Caco-2 (cell line): ENCODE data around the gene NPHP4. TPM values are rescaled to one million over a fixed set of nuclear protein-coding genes. Genes with fewer than 3 reads are reported as not detected.

ENCODE experiments used
- BruUV-seq: library from RNA; stranded (reverse); fragments of 400-500 nt; replicated peaks from 2 replicates; lab custom pipeline; 2021; lab: Mats Ljungman, UMichigan
- CTCF ChIA-PET: fragments of 300-600 bp; sonication (Branson Sonifier 250); formaldehyde crosslinking; loops from one replicate; lab custom pipeline; 2022; ENCODE audit warnings: antibody characterized with exemption; lab: Charles Lee
- POLR2A ChIA-PET: fragments of 300-600 bp; sonication (Branson Sonifier 250); formaldehyde crosslinking; loops from one replicate; lab custom pipeline; 2022; ENCODE audit warnings: antibody characterized with exemption; lab: Charles Lee
- DNase-seq, 2 experiments: peaks; one replicate each; pipeline versions ENCODE4 v3.0.0 to v3.0.0-alpha.2; 2020 to 2022
- H3K27me3 ChIP-seq: replicated peaks from 2 replicates; pipeline ENCODE4 v1.6.0; 2011; ENCODE audit warnings: low read length; ENCODE audit not compliant: control insufficient read depth, insufficient read depth
- H3K36me3 ChIP-seq: 2 replicates; pipeline ENCODE4 v1.5.1; 2011; ENCODE audit warnings: low read length; ENCODE audit not compliant: control insufficient read depth, insufficient read depth
- H3K4me1 ChIP-seq: fragments of 250-450 bp; sonication (Bioruptor Pico); 2 replicates; pipeline ENCODE4 v1.5.1; 2020; ENCODE audit warnings: mild to moderate bottlenecking
- H3K4me3 ChIP-seq: 2 replicates; pipeline ENCODE4 v1.5.1; 2011; ENCODE audit warnings: low read depth, mild to moderate bottlenecking, control low read depth, low read length
- H3K9me3 ChIP-seq: fragments of 250-450 bp; sonication (Bioruptor Pico); 2 replicates; pipeline ENCODE4 v1.5.1; 2020; ENCODE audit warnings: mild to moderate bottlenecking, moderate library complexity
- H3K27ac Mint-ChIP-seq: one replicate; pipeline ENCODE4 v1.8.0; 2022; ENCODE audit warnings: mixed read lengths; ENCODE audit not compliant: unreplicated experiment
- H3K27me3 Mint-ChIP-seq: one replicate; pipeline ENCODE4 v1.8.0; 2022; ENCODE audit warnings: mixed read lengths; ENCODE audit not compliant: insufficient read depth, unreplicated experiment
- H3K36me3 Mint-ChIP-seq: one replicate; pipeline ENCODE4 v1.8.0; 2022; ENCODE audit warnings: mild to moderate bottlenecking, mixed read lengths; ENCODE audit not compliant: insufficient read depth, unreplicated experiment
- H3K4me1 Mint-ChIP-seq: one replicate; pipeline ENCODE4 v1.8.0; 2022; ENCODE audit warnings: low read depth, mixed read lengths; ENCODE audit not compliant: unreplicated experiment
- H3K4me3 Mint-ChIP-seq: one replicate; pipeline ENCODE4 v1.8.0; 2022; ENCODE audit warnings: mild to moderate bottlenecking, moderate library complexity, mixed read lengths; ENCODE audit not compliant: unreplicated experiment
- H3K9me3 Mint-ChIP-seq: one replicate; pipeline ENCODE4 v1.8.0; 2022; ENCODE audit warnings: mixed read lengths; ENCODE audit not compliant: unreplicated experiment
- CTCF ChIP-seq, 2 experiments: fragments of 200-600 bp in 1 of 2; IDR thresholded peaks; 1 replicate in 1 of 2; 2 replicates in 1 of 2; pipeline versions ENCODE4 v1.5.1 to v1.8.0; 2011 to 2022; ENCODE audit warnings: antibody characterized with exemption in 1 of 2, control low read depth in 1 of 2, inconsistent platforms in 1 of 2, low read depth in 1 of 2, low read length in 1 of 2, mild to moderate bottlenecking in 1 of 2, moderate library complexity in 1 of 2; ENCODE audit not compliant: insufficient read depth in 1 of 2, severe bottlenecking in 1 of 2, unreplicated experiment in 1 of 2
- intact Hi-C: fragments of 100-400 bp; cut with micrococcal nuclease; formaldehyde crosslinking; loops from one replicate; pipeline ENCODE4 v1.10.0; 2022; ENCODE audit not compliant: unreplicated experiment
- total RNA-seq: library from RNA; stranded (reverse); gene quantifications from 2 replicates; pipeline ENCODE4 v1.2.3, GENCODE V29; 2022

NPHP4 gene
- total RNA-seq, 1 experiment from 2014 or later, result 12.3 TPM

GRCh38 chr1:5973771-5974170 lies 18.5 kb downstream of the NPHP4 start:
- H3K4me3 ChIP-seq, result no peak overlapping the region
- CTCF ChIA-PET, result no interaction called here
- no peak overlapping the region for H3K27ac Mint-ChIP-seq
- TF ChIP-seq CTCF (IDR thresholded peaks at IDR 0.05; ENCODE audit: insufficient read depth in 1 of 2, low read depth in 1 of 2, low read length in 1 of 2, severe bottlenecking in 1 of 2, unreplicated experiment in 1 of 2), result no peak
- no peaks in the 10 kb centered on the region for H3K27me3 ChIP-seq
- POLR2A ChIA-PET, result no interaction called here
- no peaks in the 10 kb centered on the region for H3K4me1 ChIP-seq
- no TSS peak for BruUV-seq
- no peak overlapping the region for H3K4me3 Mint-ChIP-seq
- intact Hi-C loops, result no loop called here
- H3K9me3 ChIP-seq, result no peaks in the 10 kb centered on the region
- H3K36me3 Mint-ChIP-seq, result peaks cover 18% of the 10 kb centered on the region
- no peaks in the 10 kb centered on the region for H3K9me3 Mint-ChIP-seq
- no peaks in the 10 kb centered on the region for H3K27me3 Mint-ChIP-seq
- no peaks in the 10 kb centered on the region; the same call in 1 of the 2 replicates for H3K36me3 ChIP-seq
- DNase-seq, result no peak
- H3K4me1 Mint-ChIP-seq, result peaks cover 11% of the 10 kb centered on the region

- no peaks in the 10 kb centered on the region for H3K9me3 ChIP-seq
- no peak overlapping the region for H3K4me3 ChIP-seq
- no peak overlapping the region for H3K4me3 Mint-ChIP-seq
- POLR2A ChIA-PET, result no interaction called here
- no peaks in the 10 kb centered on the region for H3K4me1 ChIP-seq
- H3K36me3 Mint-ChIP-seq, result peaks cover 4% of the 10 kb centered on the region
- TF ChIP-seq CTCF (IDR thresholded peaks at IDR 0.05; ENCODE audit: insufficient read depth in 1 of 2, low read depth in 1 of 2, low read length in 1 of 2, severe bottlenecking in 1 of 2, unreplicated experiment in 1 of 2), result no peak
- intact Hi-C loops, result no loop called here
- H3K27me3 ChIP-seq, result no peaks in the 10 kb centered on the region
- BruUV-seq, result no TSS peak
- CTCF ChIA-PET, result no interaction called here
- no peaks in the 10 kb centered on the region; the same call in 1 of the 2 replicates for H3K36me3 ChIP-seq
- H3K27me3 Mint-ChIP-seq, result no peaks in the 10 kb centered on the region
- no peak for DNase-seq
- no peak overlapping the region for H3K27ac Mint-ChIP-seq
- H3K4me1 Mint-ChIP-seq, result peaks cover 11% of the 10 kb centered on the region
- H3K9me3 Mint-ChIP-seq, result no peaks in the 10 kb centered on the region
Observed at GRCh38 chr1:5972198-5972520, 20.1 kb downstream of the NPHP4 start.

GRCh38 chr1:5971471-5972197 lies 20.6 kb downstream of the NPHP4 start:
- H3K4me1 Mint-ChIP-seq, result peaks cover 11% of the 10 kb centered on the region
- H3K9me3 Mint-ChIP-seq, result no peaks in the 10 kb centered on the region
- Histone ChIP-seq H3K4me3 (no peak overlapping the region), H3K27me3 (no peaks in the 10 kb centered on the region), H3K4me1 (no peaks in the 10 kb centered on the region), H3K36me3 (no peaks in the 10 kb centered on the region; the same call in 1 of the 2 replicates), H3K9me3 (no peaks in the 10 kb centered on the region)
- CTCF ChIA-PET, result no interaction called here
- no peak overlapping the region for H3K4me3 Mint-ChIP-seq
- intact Hi-C loops, result no loop called here
- no TSS peak for BruUV-seq
- POLR2A ChIA-PET, result no interaction called here
- H3K36me3 Mint-ChIP-seq, result no peaks in the 10 kb centered on the region
- no peaks in the 10 kb centered on the region for H3K27me3 Mint-ChIP-seq
- DNase-seq, result no peak
- TF ChIP-seq CTCF (IDR thresholded peaks at IDR 0.05; ENCODE audit: insufficient read depth in 1 of 2, low read depth in 1 of 2, low read length in 1 of 2, severe bottlenecking in 1 of 2, unreplicated experiment in 1 of 2), result no peak
- no peak overlapping the region for H3K27ac Mint-ChIP-seq
